Vagina (tissue), 2 donors: ENCODE data around the gene FOCAD.

ENCODE experiments used
- POLR2A ChIP-seq, 2 donors: fragments of 450-650 bp; IDR thresholded peaks; one replicate each; pipeline ENCODE4 v1.6.1; 2017; ENCODE audit warnings: antibody characterized with exemption in 2 of 2, mild to moderate bottlenecking in 2 of 2, moderate library complexity in 2 of 2
- TF ChIP-seq, protein P1 (sequence below), 3 experiments: fragments of 450-650 bp in 2 of 3; fragments of 200-600 bp in 1 of 3; sonication (generic) in 1 of 3; IDR thresholded peaks; one replicate each; pipeline ENCODE4 v1.5.1; 2017 to 2019; ENCODE audit warnings: antibody characterized with exemption in 3 of 3, mild to moderate bottlenecking in 2 of 3, moderate library complexity in 2 of 3

DNA sequence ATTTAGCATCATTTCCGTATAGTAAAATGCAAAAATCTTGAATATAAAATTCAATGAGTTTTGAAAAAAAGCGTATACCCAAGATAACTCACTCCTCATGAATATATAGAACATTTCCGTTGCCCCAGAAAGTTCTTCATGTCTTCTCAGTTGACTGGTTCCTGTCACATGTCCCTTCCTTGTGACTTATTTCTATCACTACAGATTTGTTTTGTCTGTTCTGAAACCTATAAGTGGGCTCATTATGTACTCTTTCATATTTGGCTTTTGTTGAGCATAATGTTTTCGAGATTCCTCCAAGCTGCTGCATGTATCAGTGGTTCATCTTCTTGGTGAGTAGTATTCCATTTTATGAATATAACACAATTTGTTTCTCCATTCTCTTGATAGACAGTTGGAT, 358.4 kb downstream of the FOCAD start:
- TF ChIP-seq, protein P1, sequence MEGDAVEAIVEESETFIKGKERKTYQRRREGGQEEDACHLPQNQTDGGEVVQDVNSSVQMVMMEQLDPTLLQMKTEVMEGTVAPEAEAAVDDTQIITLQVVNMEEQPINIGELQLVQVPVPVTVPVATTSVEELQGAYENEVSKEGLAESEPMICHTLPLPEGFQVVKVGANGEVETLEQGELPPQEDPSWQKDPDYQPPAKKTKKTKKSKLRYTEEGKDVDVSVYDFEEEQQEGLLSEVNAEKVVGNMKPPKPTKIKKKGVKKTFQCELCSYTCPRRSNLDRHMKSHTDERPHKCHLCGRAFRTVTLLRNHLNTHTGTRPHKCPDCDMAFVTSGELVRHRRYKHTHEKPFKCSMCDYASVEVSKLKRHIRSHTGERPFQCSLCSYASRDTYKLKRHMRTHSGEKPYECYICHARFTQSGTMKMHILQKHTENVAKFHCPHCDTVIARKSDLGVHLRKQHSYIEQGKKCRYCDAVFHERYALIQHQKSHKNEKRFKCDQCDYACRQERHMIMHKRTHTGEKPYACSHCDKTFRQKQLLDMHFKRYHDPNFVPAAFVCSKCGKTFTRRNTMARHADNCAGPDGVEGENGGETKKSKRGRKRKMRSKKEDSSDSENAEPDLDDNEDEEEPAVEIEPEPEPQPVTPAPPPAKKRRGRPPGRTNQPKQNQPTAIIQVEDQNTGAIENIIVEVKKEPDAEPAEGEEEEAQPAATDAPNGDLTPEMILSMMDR (IDR thresholded peaks at IDR 0.05) = no peak
- TF ChIP-seq POLR2A (IDR thresholded peaks at IDR 0.05) = no peak
